CD4-positive, alpha-beta T cell treated with Interleukin-6 at 100 ng/mL for 8 hours (primary cell): ENCODE data around the gene PAPPA2.
"Not testable (repeated sequence)": the region's sequence is repeated elsewhere in the genome, so short reads cannot be mapped to it uniquely, and the experiment has no call there.

ENCODE experiments used
- DNase-seq: peaks from one replicate; pipeline ENCODE4 v3.0.0-alpha.2; 2020; ENCODE audit warnings: mixed read lengths, low spot score

PAPPA2 gene

GRCh38 chr1:176552217-176552991, 89.4 kb downstream of the PAPPA2 start:
- DNase-seq = no peak

GRCh38 chr1:176552999-176553398, 90.0 kb downstream of the PAPPA2 start:
- no peak for DNase-seq

- DNase-seq = no peak
Measured at GRCh38 chr1:176556288-176556687, 93.3 kb downstream of the PAPPA2 start.

- no peak for DNase-seq
Measured at GRCh38 chr1:176557543-176558258, 94.7 kb downstream of the PAPPA2 start.

GRCh38 chr1:176558561-176558960, 95.6 kb downstream of the PAPPA2 start:
- DNase-seq = no peak

- no peak for DNase-seq
Measured at GRCh38 chr1:176559474-176559873, 96.5 kb downstream of the PAPPA2 start.

GRCh38 chr1:176559878-176560277, 96.9 kb downstream of the PAPPA2 start:
- DNase-seq = no peak

GRCh38 chr1:176560681-176561080, 97.7 kb downstream of the PAPPA2 start:
- DNase-seq = no peak

GRCh38 chr1:176561761-176562160, 98.8 kb downstream of the PAPPA2 start:
- DNase-seq = not testable (repeated sequence)

GRCh38 chr1:176566004-176566975, 103.3 kb downstream of the PAPPA2 start:
- no peak for DNase-seq

- no peak for DNase-seq
Measured at GRCh38 chr1:176567190-176567794, 104.3 kb downstream of the PAPPA2 start.

- no peak for DNase-seq
Measured at GRCh38 chr1:176568185-176568584, 105.2 kb downstream of the PAPPA2 start.

- DNase-seq = no peak
Measured at GRCh38 chr1:176574756-176575155, 111.8 kb downstream of the PAPPA2 start.

GRCh38 chr1:176575991-176576390, 113.0 kb downstream of the PAPPA2 start:
- no peak for DNase-seq

- no peak for DNase-seq
Measured at GRCh38 chr1:176576670-176577069, 113.7 kb downstream of the PAPPA2 start.

GRCh38 chr1:176577646-176578197, 114.7 kb downstream of the PAPPA2 start:
- DNase-seq = no peak

GRCh38 chr1:176579087-176579486, 116.1 kb downstream of the PAPPA2 start:
- DNase-seq = no peak

- no peak for DNase-seq
Measured at GRCh38 chr1:176595217-176595616, 132.2 kb downstream of the PAPPA2 start.

- DNase-seq = no peak
Measured at GRCh38 chr1:176601348-176601747, 138.4 kb downstream of the PAPPA2 start.

- DNase-seq = no peak
Measured at GRCh38 chr1:176602388-176603004, 139.5 kb downstream of the PAPPA2 start.

- no peak for DNase-seq
Measured at GRCh38 chr1:176603696-176604095, 140.7 kb downstream of the PAPPA2 start.
